ENCODE data around the gene NDUFAF8.
"Not testable (repeated sequence)": the region's sequence is repeated elsewhere in the genome, so short reads cannot be mapped to it uniquely, and the experiment has no call there.

Gene NDUFAF8

DNA sequence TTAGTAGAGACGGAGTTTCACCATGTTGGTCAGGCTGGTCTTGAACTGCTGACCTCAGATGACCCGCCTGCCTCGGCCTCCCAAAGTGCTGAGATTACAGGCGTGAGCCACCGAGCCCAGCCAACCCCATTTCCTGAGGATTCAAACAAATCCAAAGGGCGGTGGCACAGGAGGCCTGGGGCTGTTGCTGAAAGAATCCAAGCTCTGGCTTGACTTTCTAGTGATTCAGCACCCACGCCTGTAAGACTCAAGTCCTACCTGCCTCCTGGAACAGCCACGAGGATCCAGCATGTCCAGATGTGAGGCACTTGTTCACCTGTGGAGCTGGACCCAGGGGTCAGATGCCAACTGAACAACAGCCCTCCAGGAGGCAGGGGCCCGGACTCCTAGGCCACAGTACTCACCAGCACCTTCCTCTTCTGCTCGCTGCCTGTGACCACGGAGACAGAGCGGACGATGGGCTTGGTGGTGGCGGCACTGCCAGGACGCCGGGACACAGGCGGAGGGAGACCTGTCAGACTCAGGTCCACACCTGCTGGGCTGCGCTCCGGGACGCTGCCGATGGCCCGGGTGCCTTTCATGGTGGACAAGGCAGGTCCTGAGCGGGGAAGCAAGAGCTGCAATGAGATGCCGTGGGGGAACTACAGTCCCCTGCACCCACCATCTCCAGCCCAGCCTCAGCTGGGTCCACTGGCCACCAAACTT is 19.5 kb upstream of the NDUFAF8 start:
- TF ChIP-seq, protein P1, sequence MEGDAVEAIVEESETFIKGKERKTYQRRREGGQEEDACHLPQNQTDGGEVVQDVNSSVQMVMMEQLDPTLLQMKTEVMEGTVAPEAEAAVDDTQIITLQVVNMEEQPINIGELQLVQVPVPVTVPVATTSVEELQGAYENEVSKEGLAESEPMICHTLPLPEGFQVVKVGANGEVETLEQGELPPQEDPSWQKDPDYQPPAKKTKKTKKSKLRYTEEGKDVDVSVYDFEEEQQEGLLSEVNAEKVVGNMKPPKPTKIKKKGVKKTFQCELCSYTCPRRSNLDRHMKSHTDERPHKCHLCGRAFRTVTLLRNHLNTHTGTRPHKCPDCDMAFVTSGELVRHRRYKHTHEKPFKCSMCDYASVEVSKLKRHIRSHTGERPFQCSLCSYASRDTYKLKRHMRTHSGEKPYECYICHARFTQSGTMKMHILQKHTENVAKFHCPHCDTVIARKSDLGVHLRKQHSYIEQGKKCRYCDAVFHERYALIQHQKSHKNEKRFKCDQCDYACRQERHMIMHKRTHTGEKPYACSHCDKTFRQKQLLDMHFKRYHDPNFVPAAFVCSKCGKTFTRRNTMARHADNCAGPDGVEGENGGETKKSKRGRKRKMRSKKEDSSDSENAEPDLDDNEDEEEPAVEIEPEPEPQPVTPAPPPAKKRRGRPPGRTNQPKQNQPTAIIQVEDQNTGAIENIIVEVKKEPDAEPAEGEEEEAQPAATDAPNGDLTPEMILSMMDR (IDR thresholded peaks at IDR 0.05), result no peak
- TF ChIP-seq ZFX (IDR thresholded peaks at IDR 0.05; ENCODE audit: borderline replicate concordance), result no peak
- no peak overlapping the region for H3K27ac ChIP-seq

DNA sequence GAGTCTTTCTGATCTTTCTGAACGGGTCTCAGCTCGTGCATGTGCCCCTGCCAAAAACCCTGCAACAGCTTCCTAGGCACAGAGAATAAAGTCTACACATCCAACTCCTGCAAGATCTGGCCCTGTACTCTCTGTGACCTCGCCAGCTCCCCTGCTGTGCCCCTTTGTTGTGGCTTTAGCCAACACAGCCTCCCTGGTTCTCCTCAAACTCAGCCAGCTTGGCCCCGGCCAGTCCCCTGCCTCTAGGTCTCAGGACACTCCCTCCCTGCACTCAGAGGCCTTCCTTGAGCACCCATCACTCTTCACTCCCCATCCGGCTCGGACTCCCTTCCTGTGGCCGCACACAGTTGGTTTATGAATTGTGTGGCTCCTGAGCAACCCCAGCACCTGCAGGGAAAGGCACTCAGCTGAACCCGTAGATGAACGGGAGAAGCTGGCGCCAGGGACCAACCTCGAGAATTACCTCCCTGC is 17.7 kb upstream of the NDUFAF8 start:
- TF ChIP-seq, protein P1 (IDR thresholded peaks at IDR 0.05), result no peak
- no peak for TF ChIP-seq ZFX (IDR thresholded peaks at IDR 0.05; ENCODE audit: borderline replicate concordance)
- no peak overlapping the region for H3K27ac ChIP-seq

DNA sequence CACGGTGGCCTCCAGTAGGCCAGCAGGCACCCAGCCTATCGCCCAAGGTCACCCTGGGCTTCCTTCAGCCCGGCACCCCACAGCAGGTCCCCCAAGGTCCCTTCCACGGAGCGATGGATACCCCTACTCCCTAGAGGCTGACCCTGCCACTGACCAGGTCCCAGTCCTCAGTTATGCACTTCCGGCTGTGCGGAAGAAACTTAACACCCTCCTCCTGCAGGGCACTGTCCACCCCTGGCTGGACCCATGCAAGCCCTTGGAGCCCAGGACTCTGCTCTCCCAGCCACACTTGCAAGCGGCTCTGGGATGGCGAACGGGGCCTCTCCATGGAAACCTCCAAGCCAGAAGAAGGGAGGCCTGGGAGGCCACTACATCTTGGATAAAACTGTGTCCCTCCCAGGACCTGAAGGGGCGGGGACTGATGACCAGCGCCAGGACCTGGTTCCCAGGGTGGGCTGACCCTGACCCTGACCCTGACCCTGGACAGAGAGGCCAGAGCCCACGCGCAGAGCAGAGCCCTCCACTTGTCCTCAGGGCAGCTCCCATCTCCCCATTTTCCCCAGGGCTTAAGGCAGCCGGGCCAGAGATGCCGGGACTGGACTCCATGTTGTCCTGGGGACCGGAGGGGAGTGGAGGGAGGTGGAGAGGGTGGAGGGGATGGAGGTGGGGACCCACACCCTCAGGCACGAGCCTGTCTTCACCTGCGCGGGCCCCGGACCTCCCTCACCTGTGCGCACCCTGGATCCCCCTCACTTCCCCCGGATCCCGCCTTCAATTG is 17.1 kb upstream of the NDUFAF8 start:
- peak overlapping the region; percentile 41 for H3K27ac ChIP-seq
- no peak for TF ChIP-seq ZFX (IDR thresholded peaks at IDR 0.05; ENCODE audit: borderline replicate concordance)
- TF ChIP-seq, protein P1 (IDR thresholded peaks at IDR 0.05), result no peak

DNA sequence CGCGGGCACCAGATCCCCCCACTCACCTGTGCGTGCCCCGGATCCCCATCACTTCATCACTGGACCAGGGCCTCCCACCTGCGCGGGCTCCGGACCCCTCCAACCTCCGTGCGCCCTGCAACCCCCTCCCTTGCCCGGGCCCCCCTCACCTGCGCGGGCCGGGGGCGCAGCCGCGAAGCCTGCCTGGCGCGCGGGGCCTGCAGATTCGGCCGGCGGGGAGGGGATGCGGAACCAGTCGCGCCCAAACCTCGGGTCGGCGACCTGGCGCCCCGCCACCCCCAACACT is 16.6 kb upstream of the NDUFAF8 start:
- TF ChIP-seq, protein P1 (IDR thresholded peaks at IDR 0.05), result no peak
- peak overlapping the region; percentile 41 for H3K27ac ChIP-seq

DNA sequence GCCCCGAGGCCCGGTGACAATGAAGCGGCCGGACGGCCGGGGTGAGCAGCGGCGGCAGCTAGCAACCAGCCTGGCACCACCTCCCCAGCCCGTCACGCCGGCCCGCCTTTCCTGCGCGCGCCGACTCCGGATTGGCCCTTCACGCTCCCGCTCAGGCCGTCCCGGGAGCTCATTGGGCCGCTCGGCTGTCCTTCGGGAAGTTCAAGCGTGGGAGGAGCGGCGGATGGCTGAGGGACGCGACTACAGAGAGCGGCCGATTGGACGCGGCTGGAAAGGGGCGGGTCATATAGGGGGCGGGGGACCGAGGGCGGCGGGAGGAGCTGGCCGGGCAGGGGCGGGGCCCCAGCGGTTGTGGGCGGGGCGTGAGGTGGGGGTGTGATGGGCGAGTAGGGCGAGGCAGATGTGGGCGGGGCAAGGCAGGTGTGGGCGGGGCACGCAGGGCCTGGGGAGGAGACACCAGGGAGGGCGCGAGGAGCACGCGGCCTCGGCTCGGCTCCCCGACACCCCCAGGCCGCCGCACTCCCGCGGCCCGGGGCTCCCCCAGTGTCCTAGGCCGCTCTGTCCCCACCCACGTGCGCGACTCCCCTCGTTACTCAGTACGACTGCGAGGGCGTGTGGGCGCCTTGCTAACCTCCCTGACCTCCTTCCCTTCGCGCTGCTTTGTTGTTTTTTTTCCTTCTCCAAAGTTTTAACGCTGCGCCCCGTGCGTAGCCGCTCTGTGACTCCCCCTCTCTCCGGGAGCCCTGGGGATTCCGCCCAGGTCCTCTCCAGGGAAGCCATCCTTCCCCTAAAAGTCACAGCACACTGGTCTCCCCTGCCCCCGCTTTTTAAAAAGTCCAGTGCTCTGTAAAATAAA is 16.0 kb upstream of the NDUFAF8 start, which contains the start of gene CEP131:
CEP131 (minus strand) TSS at position 60 of the 856 bp plus-strand sequence. CDS start 2,909 bp downstream, outside the sequence.
- TF ChIP-seq ZFX (IDR thresholded peaks at IDR 0.05; ENCODE audit: borderline replicate concordance), result no peak
- TF ChIP-seq, protein P1 (IDR thresholded peaks at IDR 0.05), result no peak
- peak within 1 kb of the TSS; percentile 53 for H3K27ac ChIP-seq

DNA sequence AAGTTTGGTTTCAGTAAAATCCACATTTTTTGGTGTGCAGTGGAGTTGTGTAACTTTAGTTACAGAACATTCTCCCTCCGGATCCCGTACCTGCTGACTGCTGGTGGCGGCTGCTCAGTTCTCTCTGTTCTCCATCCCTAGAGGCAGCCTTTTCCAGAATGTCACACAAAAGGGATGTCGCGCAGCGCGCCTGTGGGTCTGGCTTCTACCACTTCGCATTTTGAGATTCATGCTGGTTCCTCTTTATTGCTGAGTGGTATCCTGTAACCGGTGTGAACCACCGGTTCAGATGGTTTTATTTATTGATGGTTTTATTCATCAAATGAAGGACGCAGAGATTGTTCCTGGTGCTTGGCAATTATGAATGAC is 15.4 kb upstream of the NDUFAF8 start:
- H3K27ac ChIP-seq, result peak overlapping the region; percentile 53
- no peak for TF ChIP-seq ZFX (IDR thresholded peaks at IDR 0.05; ENCODE audit: borderline replicate concordance)
- TF ChIP-seq, protein P1 (IDR thresholded peaks at IDR 0.05), result no peak

DNA sequence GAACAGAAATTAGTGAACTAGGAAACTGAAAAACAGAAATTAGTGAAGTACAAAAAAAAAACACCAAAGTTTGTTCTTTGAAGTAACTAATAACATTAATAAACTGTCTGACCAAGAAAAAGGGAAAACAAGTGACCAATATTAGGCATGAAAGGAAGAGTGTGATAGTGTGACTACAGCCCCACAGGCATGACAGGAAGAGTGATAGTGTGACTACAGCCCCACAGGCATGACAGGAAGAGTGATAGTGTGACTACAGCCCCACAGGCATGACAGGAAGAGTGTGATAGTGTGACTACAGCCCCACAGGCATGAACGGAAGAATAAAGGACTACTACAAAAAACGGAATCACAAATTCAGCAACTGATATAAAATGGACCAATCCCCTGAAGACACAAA is 11.5 kb upstream of the NDUFAF8 start:
- not testable (repeated sequence) for H3K27ac ChIP-seq
